ENCODE data around the gene USP4.

Gene USP4

GRCh38 chr3:49343163-49343562 lies 3.3 kb upstream of the USP4 start:
- H3K4ac ChIP-seq (ENCODE audit: low read length) = no peak overlapping the region
- H2BK120ac ChIP-seq (ENCODE audit: low read depth, low read length) = no peak overlapping the region
- no peak overlapping the region for H4K8ac ChIP-seq (ENCODE audit: low read depth, low read length)
- H3K4me3 ChIP-seq (ENCODE audit: low read length in 2 of 2) = no peak overlapping the region
- no peaks in the 10 kb centered on the region for H3K36me3 ChIP-seq (replicated peaks in 1 of 2; ENCODE audit: control insufficient read depth in 2 of 2, insufficient read depth in 2 of 2, low read length in 2 of 2)
- H3K79me1 ChIP-seq (ENCODE audit: low read depth, low read length) = no peaks in the 10 kb centered on the region
- no peak overlapping the region for H2BK15ac ChIP-seq (ENCODE audit: low read length)
- DNase-seq (ENCODE audit: low spot score) = no peak
- no peak overlapping the region for H2BK12ac ChIP-seq (ENCODE audit: low read length)
- H2AFZ ChIP-seq (ENCODE audit: low read length) = no peak overlapping the region
- no peak overlapping the region for H3K27ac ChIP-seq (replicated peaks; ENCODE audit: low read length)
- H3K27me3 ChIP-seq (ENCODE audit: control insufficient read depth in 3 of 3, insufficient read depth in 3 of 3, low read depth in 1 of 3, low read length in 3 of 3) = no peaks in the 10 kb centered on the region
- H2AK5ac ChIP-seq (ENCODE audit: low read depth, low read length) = no peak overlapping the region
- H3K4me2 ChIP-seq (ENCODE audit: insufficient read depth, low read length, poor library complexity, severe bottlenecking) = no peak overlapping the region
- H3K4me1 ChIP-seq (ENCODE audit: control insufficient read depth in 2 of 2, insufficient read depth in 1 of 2, low read depth in 1 of 2, low read length in 2 of 2) = peaks cover 2 to 5% of the 10 kb centered on the region in 2 donors
- H3K18ac ChIP-seq (ENCODE audit: low read length) = no peak overlapping the region
- H3K9ac ChIP-seq (ENCODE audit: low read depth, low read length, poor library complexity) = no peak overlapping the region
- H3K14ac ChIP-seq (ENCODE audit: low read length) = no peak overlapping the region
- no CpG with 5 or more reads among the region's 3 CpGs for WGBS, 2 donors (ENCODE audit: extremely low coverage in 2 of 2, insufficient read length in 2 of 2, insufficient replicate concordance in 1 of 2)
- H3K23ac ChIP-seq (ENCODE audit: low read depth, low read length, poor library complexity) = no peak overlapping the region
- no peaks in the 10 kb centered on the region for H3K9me3 ChIP-seq (replicated peaks in 1 of 2; ENCODE audit: control insufficient read depth in 2 of 2, insufficient read depth in 1 of 2, low read depth in 1 of 2, low read length in 2 of 2)
- H2BK5ac ChIP-seq (ENCODE audit: low read length) = no peak overlapping the region
- H4K91ac ChIP-seq (ENCODE audit: low read depth, low read length, poor library complexity) = no peak overlapping the region

DNA sequence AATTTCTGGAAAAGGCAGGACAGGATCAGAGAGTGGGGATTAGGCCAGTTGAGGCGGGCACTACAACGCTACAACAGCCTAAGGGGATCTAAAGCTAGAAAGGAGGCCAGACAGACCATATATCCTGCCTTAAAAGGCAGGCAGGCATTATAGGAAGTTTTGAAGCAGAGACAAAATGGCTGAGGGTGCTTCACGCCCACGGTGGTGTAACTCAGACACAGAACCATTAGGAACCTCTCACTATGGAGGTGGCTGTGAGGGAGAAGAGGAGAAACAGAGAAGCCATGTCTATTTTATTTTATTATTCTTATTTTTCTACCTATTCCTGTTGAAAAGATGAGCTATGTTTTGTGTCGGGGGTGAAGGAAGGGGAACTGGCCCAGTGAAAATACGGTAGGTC lies 2.1 kb upstream of the USP4 start:
- H3K18ac ChIP-seq (ENCODE audit: low read length) = no peak overlapping the region
- no peak overlapping the region for H3K27ac ChIP-seq (replicated peaks; ENCODE audit: low read length)
- no peak overlapping the region for H3K14ac ChIP-seq (ENCODE audit: low read length)
- no peak overlapping the region for H3K4me3 ChIP-seq (ENCODE audit: low read length in 2 of 2)
- no peaks in the 10 kb centered on the region for H3K9me3 ChIP-seq (replicated peaks in 1 of 2; ENCODE audit: control insufficient read depth in 2 of 2, insufficient read depth in 1 of 2, low read depth in 1 of 2, low read length in 2 of 2)
- no peak overlapping the region for H2AFZ ChIP-seq (ENCODE audit: low read length)
- H3K4ac ChIP-seq (ENCODE audit: low read length) = no peak overlapping the region
- H4K8ac ChIP-seq (ENCODE audit: low read depth, low read length) = no peak overlapping the region
- DNase-seq (ENCODE audit: low spot score) = no peak
- no peaks in the 10 kb centered on the region for H3K79me1 ChIP-seq (ENCODE audit: low read depth, low read length)
- H2BK5ac ChIP-seq (ENCODE audit: low read length) = no peak overlapping the region
- H3K9ac ChIP-seq (ENCODE audit: low read depth, low read length, poor library complexity) = no peak overlapping the region
- no peaks in the 10 kb centered on the region for H3K27me3 ChIP-seq (ENCODE audit: control insufficient read depth in 3 of 3, insufficient read depth in 3 of 3, low read depth in 1 of 3, low read length in 3 of 3)
- H3K36me3 ChIP-seq (replicated peaks in 1 of 2; ENCODE audit: control insufficient read depth in 2 of 2, insufficient read depth in 2 of 2, low read length in 2 of 2) = peaks cover 0 to 5% of the 10 kb centered on the region in 2 donors
- no peak overlapping the region for H2BK12ac ChIP-seq (ENCODE audit: low read length)
- peak overlapping the region; percentile 61 for H2AK5ac ChIP-seq (ENCODE audit: low read depth, low read length)
- no peak overlapping the region for H4K91ac ChIP-seq (ENCODE audit: low read depth, low read length, poor library complexity)
- H3K23ac ChIP-seq (ENCODE audit: low read depth, low read length, poor library complexity) = no peak overlapping the region
- peaks cover 2 to 5% of the 10 kb centered on the region in 2 donors for H3K4me1 ChIP-seq (ENCODE audit: control insufficient read depth in 2 of 2, insufficient read depth in 1 of 2, low read depth in 1 of 2, low read length in 2 of 2)
- no CpG with 5 or more reads among the region's 6 CpGs for WGBS, 2 donors (ENCODE audit: extremely low coverage in 2 of 2, insufficient read length in 2 of 2, insufficient replicate concordance in 1 of 2)
- no peak overlapping the region for H2BK15ac ChIP-seq (ENCODE audit: low read length)
- H3K4me2 ChIP-seq (ENCODE audit: insufficient read depth, low read length, poor library complexity, severe bottlenecking) = no peak overlapping the region
- no peak overlapping the region for H2BK120ac ChIP-seq (ENCODE audit: low read depth, low read length)

- Histone ChIP-seq H4K91ac (ENCODE audit: low read depth, low read length, poor library complexity) (no peak overlapping the region), H3K4me3 (ENCODE audit: low read length in 2 of 2) (peak overlapping the region; percentile 62 to 87), H2BK5ac (ENCODE audit: low read length) (peak overlapping the region; percentile 93), H3K23ac (ENCODE audit: low read depth, low read length, poor library complexity) (peak overlapping the region; percentile 45), H2BK120ac (ENCODE audit: low read depth, low read length) (peak overlapping the region; percentile 34), H4K8ac (ENCODE audit: low read depth, low read length) (peak overlapping the region; percentile 66), H3K79me1 (ENCODE audit: low read depth, low read length) (no peaks in the 10 kb centered on the region), H3K4ac (ENCODE audit: low read length) (no peak overlapping the region), H3K4me1 (ENCODE audit: control insufficient read depth in 2 of 2, insufficient read depth in 1 of 2, low read depth in 1 of 2, low read length in 2 of 2) (peaks cover 2 to 5% of the 10 kb centered on the region in 2 donors), H3K36me3 (replicated peaks in 1 of 2; ENCODE audit: control insufficient read depth in 2 of 2, insufficient read depth in 2 of 2, low read length in 2 of 2) (peaks cover 5 to 21% of the 10 kb centered on the region in 2 donors), H3K4me2 (ENCODE audit: insufficient read depth, low read length, poor library complexity, severe bottlenecking) (peak overlapping the region; percentile 58), H2BK12ac (ENCODE audit: low read length) (no peak overlapping the region), H2BK15ac (ENCODE audit: low read length) (peak overlapping the region; percentile 54), H2AK5ac (ENCODE audit: low read depth, low read length) (no peak overlapping the region), H3K9ac (ENCODE audit: low read depth, low read length, poor library complexity) (peak overlapping the region; percentile 78), H3K18ac (ENCODE audit: low read length) (peak overlapping the region; percentile 84), H3K14ac (ENCODE audit: low read length) (no peak overlapping the region), H2AFZ (ENCODE audit: low read length) (peak overlapping the region; percentile 91), H3K27me3 (ENCODE audit: control insufficient read depth in 3 of 3, insufficient read depth in 3 of 3, low read depth in 1 of 3, low read length in 3 of 3) (no peaks in the 10 kb centered on the region), H3K27ac (replicated peaks; ENCODE audit: low read length) (peak overlapping the region; percentile 95), H3K9me3 (replicated peaks in 1 of 2; ENCODE audit: control insufficient read depth in 2 of 2, insufficient read depth in 1 of 2, low read depth in 1 of 2, low read length in 2 of 2) (no peaks in the 10 kb centered on the region)
- no peak for DNase-seq (ENCODE audit: low spot score)
- no CpG with 5 or more reads among the region's 17 CpGs for WGBS, 2 donors (ENCODE audit: extremely low coverage in 2 of 2, insufficient read length in 2 of 2, insufficient replicate concordance in 1 of 2)
These were observed 292 bp downstream of the USP4 start for GRCh38 chr3:49339581-49339940.

DNA sequence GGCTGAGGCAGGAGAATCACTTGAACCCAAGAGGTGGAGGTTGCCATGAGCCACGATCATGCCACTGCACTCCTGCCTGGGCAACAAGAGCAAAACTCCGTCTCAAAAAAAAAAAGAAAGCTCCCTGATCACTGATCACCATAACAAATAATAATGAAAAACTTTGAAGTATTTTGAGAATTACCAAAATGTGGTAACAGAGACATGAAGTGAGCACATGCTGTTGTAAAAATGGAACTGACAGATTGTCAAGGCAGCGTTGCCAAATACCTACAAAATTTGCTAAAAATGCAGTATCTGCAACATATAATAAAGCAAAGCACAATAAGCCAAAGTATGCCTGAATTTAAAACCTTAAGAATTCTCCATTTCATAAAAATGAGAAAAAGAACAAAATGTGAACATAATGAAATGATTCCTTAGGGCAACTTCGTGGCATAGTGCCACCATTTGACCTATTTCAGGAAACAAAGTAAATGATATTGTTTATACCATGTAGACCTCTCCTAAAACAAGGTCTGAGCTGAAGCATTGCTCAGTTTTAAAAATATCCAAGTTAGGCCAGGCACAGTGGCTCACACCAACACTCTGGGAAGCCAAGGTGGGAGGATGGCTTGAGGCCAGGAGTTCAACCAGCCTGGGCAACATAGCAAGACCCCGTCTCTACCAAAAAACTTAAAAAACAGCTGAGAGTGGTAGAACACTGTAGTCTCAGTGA lies 5.8 kb downstream of the USP4 start:
- Histone ChIP-seq H3K4me1 (ENCODE audit: control insufficient read depth in 2 of 2, insufficient read depth in 1 of 2, low read depth in 1 of 2, low read length in 2 of 2) (no peaks in the 10 kb centered on the region), H2AFZ (ENCODE audit: low read length) (no peak overlapping the region), H2BK15ac (ENCODE audit: low read length) (no peak overlapping the region), H3K14ac (ENCODE audit: low read length) (no peak overlapping the region), H3K9ac (ENCODE audit: low read depth, low read length, poor library complexity) (no peak overlapping the region), H3K27me3 (ENCODE audit: control insufficient read depth in 3 of 3, insufficient read depth in 3 of 3, low read depth in 1 of 3, low read length in 3 of 3) (no peaks in the 10 kb centered on the region), H2BK5ac (ENCODE audit: low read length) (no peak overlapping the region), H2AK5ac (ENCODE audit: low read depth, low read length) (no peak overlapping the region), H3K9me3 (replicated peaks in 1 of 2; ENCODE audit: control insufficient read depth in 2 of 2, insufficient read depth in 1 of 2, low read depth in 1 of 2, low read length in 2 of 2) (no peaks in the 10 kb centered on the region), H3K18ac (ENCODE audit: low read length) (no peak overlapping the region), H3K79me1 (ENCODE audit: low read depth, low read length) (no peaks in the 10 kb centered on the region), H3K4me2 (ENCODE audit: insufficient read depth, low read length, poor library complexity, severe bottlenecking) (no peak overlapping the region), H3K36me3 (replicated peaks in 1 of 2; ENCODE audit: control insufficient read depth in 2 of 2, insufficient read depth in 2 of 2, low read length in 2 of 2) (peaks cover 12 to 70% of the 10 kb centered on the region in 2 donors), H4K8ac (ENCODE audit: low read depth, low read length) (no peak overlapping the region), H2BK120ac (ENCODE audit: low read depth, low read length) (no peak overlapping the region), H3K4me3 (ENCODE audit: low read length in 2 of 2) (no peak overlapping the region), H4K91ac (ENCODE audit: low read depth, low read length, poor library complexity) (no peak overlapping the region), H3K23ac (ENCODE audit: low read depth, low read length, poor library complexity) (no peak overlapping the region), H3K4ac (ENCODE audit: low read length) (no peak overlapping the region), H3K27ac (replicated peaks; ENCODE audit: low read length) (no peak overlapping the region), H2BK12ac (ENCODE audit: low read length) (no peak overlapping the region)
- no peak for DNase-seq (ENCODE audit: low spot score)
- no CpG with 5 or more reads among the region's 5 CpGs for WGBS, 2 donors (ENCODE audit: extremely low coverage in 2 of 2, insufficient read length in 2 of 2, insufficient replicate concordance in 1 of 2)
